Thoracic aorta (tissue), 2 donors: ENCODE measurements around the gene STOM. TPM values are rescaled to one million over a fixed set of nuclear protein-coding genes. Genes with fewer than 3 reads are reported as not detected.

Source experiments
- ATAC-seq: fragments of 150-250 bp; one replicate; pipeline ENCODE4 v1.8.0; 2017; ENCODE audit warnings: low read depth; ENCODE audit not compliant: insufficient number of reproducible peaks, low FRiP score
- DNase-seq: peaks from one replicate; pipeline ENCODE4 v3.0.0-alpha.2; 2020; ENCODE audit warnings: low spot score
- H3K27ac ChIP-seq, 2 donors: fragments of 200-600 bp; sonication (generic); 1 replicate in 1 of 2; 2 replicates in 1 of 2; pipeline ENCODE4 v1.5.1; 2016; ENCODE audit warnings: mild to moderate bottlenecking in 2 of 2, moderate library complexity in 2 of 2
- H3K27me3 ChIP-seq: fragments of 200-600 bp; sonication (generic); replicated peaks from 2 replicates; pipeline ENCODE4 v1.6.0; 2016; ENCODE audit warnings: mild to moderate bottlenecking; ENCODE audit not compliant: insufficient read depth
- H3K36me3 ChIP-seq: fragments of 200-600 bp; sonication (generic); one replicate; pipeline ENCODE4 v1.5.1; 2016
- H3K4me1 ChIP-seq, 2 donors: fragments of 200-600 bp; sonication (generic); 1 replicate in 1 of 2; 2 replicates in 1 of 2; pipeline versions ENCODE4 v1.5.1 to v1.6.0; 2016; ENCODE audit warnings: low read depth in 2 of 2, mild to moderate bottlenecking in 1 of 2; ENCODE audit not compliant: control insufficient read depth in 1 of 2
- H3K4me3 ChIP-seq: fragments of 200-600 bp; sonication (generic); 2 replicates; pipeline ENCODE4 v1.5.1; 2016; ENCODE audit warnings: mild to moderate bottlenecking
- H3K9me3 ChIP-seq: fragments of 200-600 bp; sonication (generic); 2 replicates; pipeline ENCODE4 v1.5.1; 2016
- CTCF ChIP-seq: fragments of 200-600 bp; sonication (generic); IDR thresholded peaks from one replicate; pipeline ENCODE4 v1.5.1; 2019; ENCODE audit warnings: antibody characterized with exemption
- total RNA-seq, 2 donors: library from RNA; depleted of rRNA; stranded (reverse); fragments of >200 nt; gene quantifications; one replicate each; pipeline versions ENCODE4 v1.1.0 to v1.2.3, GENCODE V29; 2016

The STOM gene
- 100 to 1,000 TPM; 177 to 344 TPM for total RNA-seq

GRCh38 chr9:121369595-121370265, at the start of gene STOM:
Gene STOM (minus strand): TSS chr9:121370250. CDS start chr9:121370187, 63 bp downstream.
- Histone ChIP-seq H3K4me3 (peak within 1 kb of the TSS; percentile 95), H3K27me3 (no peaks in the 10 kb centered on the region), H3K4me1 (peaks cover 50 to 77% of the 10 kb centered on the region in 2 donors), H3K36me3 (no peaks in the 10 kb centered on the region), H3K27ac (peak within 1 kb of the TSS; percentile 86 to 99), H3K9me3 (no peaks in the 10 kb centered on the region)
- ATAC-seq (peak; percentile 57), DNase-seq (peak; percentile 56)
- TF ChIP-seq CTCF = no peak

GRCh38 chr9:121411993-121412392, 41.9 kb upstream of the STOM start:
- no peak overlapping the region for H3K4me3 ChIP-seq
- no peaks in the 10 kb centered on the region for H3K9me3 ChIP-seq
- DNase-seq (no peak), ATAC-seq (no peak)
- no peaks in the 10 kb centered on the region for H3K27me3 ChIP-seq
- no peaks in the 10 kb centered on the region for H3K4me1 ChIP-seq
- TF ChIP-seq CTCF = no peak
- no peak overlapping the region for H3K27ac ChIP-seq
- no peaks in the 10 kb centered on the region for H3K36me3 ChIP-seq

DNA sequence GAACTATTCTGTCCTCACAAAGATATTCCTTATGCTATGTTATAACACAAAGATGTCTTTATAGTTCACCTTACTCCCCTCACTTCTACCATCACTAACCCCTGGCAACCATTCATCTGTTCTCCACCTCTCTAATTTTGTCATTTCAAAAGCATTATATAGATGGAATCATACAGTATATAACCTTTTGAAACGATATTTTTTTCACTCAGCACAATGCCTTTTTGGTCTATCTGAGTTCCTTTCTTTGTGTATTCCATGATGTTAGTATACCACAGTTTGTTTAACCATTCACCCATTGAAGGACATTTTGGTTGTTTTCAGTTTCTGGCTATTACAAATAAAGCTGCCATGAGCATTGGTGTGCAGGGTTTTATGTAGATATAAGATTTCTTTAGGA, 35.8 kb upstream of the STOM start:
- no peaks in the 10 kb centered on the region for H3K4me1 ChIP-seq
- DNase-seq (no peak), ATAC-seq (no peak)
- H3K27me3 ChIP-seq = no peaks in the 10 kb centered on the region
- H3K36me3 ChIP-seq = no peaks in the 10 kb centered on the region
- no peaks in the 10 kb centered on the region for H3K9me3 ChIP-seq
- no peak for TF ChIP-seq CTCF
- no peak overlapping the region for H3K4me3 ChIP-seq
- H3K27ac ChIP-seq = no peak overlapping the region

GRCh38 chr9:121404906-121405305, 34.9 kb upstream of the STOM start:
- ATAC-seq (no peak), DNase-seq (no peak)
- Histone ChIP-seq H3K27me3 (no peaks in the 10 kb centered on the region), H3K9me3 (no peaks in the 10 kb centered on the region), H3K4me1 (no peaks in the 10 kb centered on the region), H3K27ac (no peak overlapping the region), H3K4me3 (no peak overlapping the region), H3K36me3 (no peaks in the 10 kb centered on the region)
- TF ChIP-seq CTCF = no peak

DNA sequence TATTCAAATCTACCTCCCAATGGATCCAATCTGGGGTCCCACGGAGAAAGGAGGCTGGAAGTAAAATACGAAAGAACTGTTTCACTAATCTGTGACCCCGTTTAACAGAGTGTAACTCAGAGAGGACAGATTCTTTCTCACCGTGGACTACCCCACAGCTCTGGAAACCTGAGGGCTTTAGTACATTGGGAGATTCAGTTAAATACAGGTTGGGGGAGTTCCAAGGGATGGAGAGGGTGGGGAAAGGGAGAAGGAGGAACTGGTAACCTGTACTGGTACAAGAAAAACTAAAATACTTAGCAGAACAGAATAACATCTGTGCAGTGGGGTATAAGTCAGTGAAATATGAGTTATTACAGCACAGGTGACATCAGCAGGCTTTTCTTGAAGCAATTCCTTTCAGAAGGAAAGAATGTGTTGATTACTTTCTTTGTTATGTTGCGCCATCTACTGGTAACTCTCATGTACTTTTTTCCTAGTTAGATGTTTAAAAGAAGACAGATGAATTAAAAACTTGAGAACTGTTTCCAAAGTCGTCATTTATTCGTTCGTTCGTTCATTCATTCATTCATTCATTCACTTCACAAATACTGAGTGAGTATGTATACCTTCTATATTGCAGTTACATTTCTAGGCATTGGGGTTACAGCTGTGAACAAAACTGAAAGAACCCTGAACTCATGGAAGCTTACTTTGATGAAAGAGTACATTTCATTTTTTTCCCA, 30.0 kb upstream of the STOM start:
- Histone ChIP-seq H3K4me1 (no peaks in the 10 kb centered on the region), H3K36me3 (no peaks in the 10 kb centered on the region), H3K27me3 (no peaks in the 10 kb centered on the region), H3K27ac (no peak overlapping the region), H3K4me3 (no peak overlapping the region), H3K9me3 (no peaks in the 10 kb centered on the region)
- TF ChIP-seq CTCF = peak; percentile 76
- DNase-seq (no peak), ATAC-seq (no peak)
